Esophagus squamous epithelium (tissue), 5 donors: Measurements from ENCODE around the gene C11orf86. TPM values are rescaled to one million over a fixed set of nuclear protein-coding genes. Genes with fewer than 3 reads are reported as not detected.

Experiments used
- DNase-seq: peaks from one replicate; lab custom pipeline; 2025; lab: John Stamatoyannopoulos, UW
- H3K27ac ChIP-seq, 4 donors: fragments of 200-600 bp; sonication (generic); one replicate each; pipeline ENCODE4 v1.5.1; 2016 to 2019; ENCODE audit warnings: mild to moderate bottlenecking in 1 of 4
- H3K27me3 ChIP-seq, 4 donors: fragments of 200-600 bp; sonication (generic); 1 replicate in 3 of 4; 2 replicates in 1 of 4; pipeline versions ENCODE4 v1.5.1 to v1.6.0; 2017 to 2021; ENCODE audit warnings: antibody characterized with exemption in 1 of 4
- H3K36me3 ChIP-seq, 3 donors: fragments of 200-600 bp; sonication (generic); one replicate each; pipeline ENCODE4 v1.5.1; 2016 to 2019
- H3K4me1 ChIP-seq, 3 donors: fragments of 200-600 bp; sonication (generic); one replicate each; pipeline ENCODE4 v1.5.1; 2017 to 2019
- H3K4me3 ChIP-seq, 4 donors: fragments of 200-600 bp; sonication (generic); 1 replicate in 3 of 4; 2 replicates in 1 of 4; pipeline ENCODE4 v1.5.1; 2016 to 2019; ENCODE audit warnings: mild to moderate bottlenecking in 2 of 4, moderate library complexity in 1 of 4
- H3K9me3 ChIP-seq, 3 donors: fragments of 200-600 bp; sonication (generic); one replicate each; pipeline ENCODE4 v1.5.1; 2016 to 2019
- CTCF ChIP-seq, 6 experiments: fragments of 450-650 bp in 4 of 6; fragments of 200-600 bp in 2 of 6; sonication (generic) in 2 of 6; IDR thresholded peaks; one replicate each; pipeline ENCODE4 v1.5.1; 2016 to 2019; ENCODE audit warnings: antibody characterized with exemption in 6 of 6, mild to moderate bottlenecking in 4 of 6, moderate library complexity in 4 of 6
- POLR2A ChIP-seq, 4 donors: fragments of 450-650 bp; IDR thresholded peaks; one replicate each; pipeline ENCODE4 v1.6.1; 2017; ENCODE audit warnings: antibody characterized with exemption in 4 of 4, mild to moderate bottlenecking in 4 of 4, moderate library complexity in 3 of 4
- WGBS, 2 donors: methylation state at CpG; one replicate each; pipeline ENCODE4 v1.1.5; 2018; 5-methylcytosine and 5-hydroxymethylcytosine counted together
- intact Hi-C: fragments of 100-400 bp; cut with DNase I; formaldehyde crosslinking; loops from one replicate; pipeline ENCODE4 v1.15.0; 2022
- total RNA-seq, 4 donors: library from RNA; depleted of rRNA; stranded (reverse); fragments of >200 nt; gene quantifications; one replicate each; pipeline ENCODE4 v1.1.0, GENCODE V29; 2016
- donor health status: DM: yes; HTN: yes; CAD: no.

The C11orf86 gene
- total RNA-seq, 4 donors from 2014 or later, result not detected

GRCh38 chr11:66964495-66964894 lies 10.6 kb upstream of the C11orf86 start:
- no peaks in the 10 kb centered on the region for H3K9me3 ChIP-seq
- no peak for DNase-seq
- no peak overlapping the region for H3K4me3 ChIP-seq
- peaks cover 6 to 27% (median 8%) of the 10 kb centered on the region in 3 donors for H3K4me1 ChIP-seq
- intact Hi-C loops, result no loop called here
- H3K27ac ChIP-seq, result no peak overlapping the region
- TF ChIP-seq POLR2A (IDR thresholded peaks at IDR 0.05) (no peak), CTCF (IDR thresholded peaks at IDR 0.05) (no peak)
- 84 to 85% methylated on average over 3 of the region's 3 CpGs for WGBS, 2 donors
- H3K36me3 ChIP-seq, result no peaks in the 10 kb centered on the region
- H3K27me3 ChIP-seq, result no peaks in the 10 kb centered on the region

GRCh38 chr11:66966351-66966750 lies 8.8 kb upstream of the C11orf86 start:
- H3K27ac ChIP-seq, result no peak overlapping the region
- peaks cover 16 to 44% (median 18%) of the 10 kb centered on the region in 3 donors for H3K4me1 ChIP-seq
- no peak for DNase-seq
- intact Hi-C loops, result no loop called here
- 77 to 80% methylated on average over 5 of the region's 5 CpGs for WGBS, 2 donors
- H3K4me3 ChIP-seq, result no peak overlapping the region
- no peaks in the 10 kb centered on the region for H3K9me3 ChIP-seq
- no peaks in the 10 kb centered on the region for H3K27me3 ChIP-seq
- no peaks in the 10 kb centered on the region for H3K36me3 ChIP-seq
- TF ChIP-seq POLR2A (IDR thresholded peaks at IDR 0.05), result no peak
- TF ChIP-seq CTCF (IDR thresholded peaks at IDR 0.05), result no peak

- TF ChIP-seq CTCF (IDR thresholded peaks at IDR 0.05), result no peak
- no peak for TF ChIP-seq POLR2A (IDR thresholded peaks at IDR 0.05)
- intact Hi-C loops, result no loop called here
- Histone ChIP-seq H3K27me3 (no peaks in the 10 kb centered on the region), H3K4me3 (no peak overlapping the region), H3K9me3 (no peaks in the 10 kb centered on the region), H3K4me1 (peaks cover 19 to 47% (median 19%) of the 10 kb centered on the region in 3 donors), H3K36me3 (no peaks in the 10 kb centered on the region), H3K27ac (peak overlapping the region; percentile 59 to 72 (median 68))
- DNase-seq, result no peak
- WGBS, 2 donors, result 59 to 69% methylated on average over 4 to 5 of the region's 5 CpGs
Measured at GRCh38 chr11:66967670-66968425, 7.3 kb upstream of the C11orf86 start.

GRCh38 chr11:66969584-66970225 lies 5.4 kb upstream of the C11orf86 start:
- Histone ChIP-seq H3K4me1 (peaks cover 19 to 44% (median 19%) of the 10 kb centered on the region in 3 donors), H3K36me3 (no peaks in the 10 kb centered on the region), H3K4me3 (no peak overlapping the region), H3K27ac (peak overlapping the region; percentile 82 to 94 (median 87)), H3K27me3 (no peaks in the 10 kb centered on the region), H3K9me3 (no peaks in the 10 kb centered on the region)
- WGBS, 2 donors, result 70 to 79% methylated on average over 6 of the region's 6 CpGs
- DNase-seq, result no peak
- intact Hi-C loops, result no loop called here
- TF ChIP-seq CTCF (IDR thresholded peaks at IDR 0.05), result no peak
- TF ChIP-seq POLR2A (IDR thresholded peaks at IDR 0.05), result no peak

GRCh38 chr11:66970371-66970806 lies 4.7 kb upstream of the C11orf86 start:
- TF ChIP-seq CTCF (IDR thresholded peaks at IDR 0.05) (no peak), POLR2A (IDR thresholded peaks at IDR 0.05) (no peak)
- no peak for DNase-seq
- WGBS, 2 donors, result 39 to 46% methylated on average over 4 of the region's 4 CpGs
- no peaks in the 10 kb centered on the region for H3K9me3 ChIP-seq
- intact Hi-C loops, result no loop called here
- H3K36me3 ChIP-seq, result no peaks in the 10 kb centered on the region
- H3K4me3 ChIP-seq, result no peak overlapping the region
- H3K27ac ChIP-seq, result peak overlapping the region; percentile 82 to 94 (median 87)
- peaks cover 19 to 44% (median 19%) of the 10 kb centered on the region in 3 donors for H3K4me1 ChIP-seq
- no peaks in the 10 kb centered on the region for H3K27me3 ChIP-seq
